Esophagus muscularis mucosa (tissue), 4 donors: Measurements from ENCODE around the gene THTPA.

Source experiments
- EP300 ChIP-seq: sonication (generic); formaldehyde crosslinking; IDR thresholded peaks from one replicate; pipeline ENCODE4 v1.6.1; 2017; ENCODE audit warnings: antibody characterized with exemption
- POLR2A ChIP-seq: fragments of 450-650 bp; IDR thresholded peaks from one replicate; pipeline ENCODE4 v1.6.1; 2017; ENCODE audit warnings: antibody characterized with exemption, moderate library complexity, mild to moderate bottlenecking, low read depth
- POLR2AphosphoS5 ChIP-seq, 2 donors: sonication (generic); formaldehyde crosslinking; IDR thresholded peaks; one replicate each; pipeline ENCODE4 v1.6.1; 2017; ENCODE audit warnings: antibody characterized with exemption in 2 of 2
- TF ChIP-seq, protein P1 (sequence below), 3 experiments: fragments of 200-600 bp in 2 of 3; fragments of 450-650 bp in 1 of 3; sonication (generic) in 2 of 3; IDR thresholded peaks; one replicate each; pipeline ENCODE4 v1.5.1; 2017 to 2019; ENCODE audit warnings: antibody characterized with exemption in 3 of 3, mild to moderate bottlenecking in 2 of 3, moderate library complexity in 1 of 3

DNA sequence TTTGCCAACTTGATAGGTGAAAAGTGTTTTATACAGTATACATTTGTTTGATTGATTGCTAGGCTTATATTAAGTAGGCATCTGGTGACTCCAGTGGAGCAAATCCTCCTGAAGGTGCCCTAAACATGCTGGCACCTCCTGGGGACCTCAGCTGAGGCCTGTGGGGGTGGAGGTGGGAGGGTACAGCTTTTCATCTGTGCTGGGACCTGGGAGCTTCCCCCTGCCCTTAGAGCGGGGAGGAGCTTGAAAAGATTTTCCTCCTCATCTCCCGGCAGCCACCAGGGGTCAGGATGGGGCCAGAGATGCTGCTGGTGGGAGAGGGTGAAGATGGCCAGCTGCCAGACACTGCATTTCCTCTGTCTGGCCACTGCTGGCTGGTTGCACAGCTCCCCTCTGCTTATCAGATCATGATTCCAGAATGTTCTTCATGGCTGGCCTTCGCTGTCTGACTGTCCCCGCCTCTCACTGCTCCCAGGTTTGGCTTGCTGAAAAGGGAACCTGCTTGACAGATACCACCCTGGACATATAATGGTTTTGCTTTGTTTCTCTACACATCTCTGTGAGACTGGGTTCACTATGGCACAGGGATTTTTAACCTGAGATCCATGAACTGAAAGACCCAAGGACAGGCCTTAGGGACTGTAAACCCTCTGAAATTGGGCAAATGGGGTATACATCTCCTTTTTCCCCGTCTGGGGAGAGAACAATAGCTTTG is 33.0 kb downstream of the THTPA start:
- TF ChIP-seq, protein P1, sequence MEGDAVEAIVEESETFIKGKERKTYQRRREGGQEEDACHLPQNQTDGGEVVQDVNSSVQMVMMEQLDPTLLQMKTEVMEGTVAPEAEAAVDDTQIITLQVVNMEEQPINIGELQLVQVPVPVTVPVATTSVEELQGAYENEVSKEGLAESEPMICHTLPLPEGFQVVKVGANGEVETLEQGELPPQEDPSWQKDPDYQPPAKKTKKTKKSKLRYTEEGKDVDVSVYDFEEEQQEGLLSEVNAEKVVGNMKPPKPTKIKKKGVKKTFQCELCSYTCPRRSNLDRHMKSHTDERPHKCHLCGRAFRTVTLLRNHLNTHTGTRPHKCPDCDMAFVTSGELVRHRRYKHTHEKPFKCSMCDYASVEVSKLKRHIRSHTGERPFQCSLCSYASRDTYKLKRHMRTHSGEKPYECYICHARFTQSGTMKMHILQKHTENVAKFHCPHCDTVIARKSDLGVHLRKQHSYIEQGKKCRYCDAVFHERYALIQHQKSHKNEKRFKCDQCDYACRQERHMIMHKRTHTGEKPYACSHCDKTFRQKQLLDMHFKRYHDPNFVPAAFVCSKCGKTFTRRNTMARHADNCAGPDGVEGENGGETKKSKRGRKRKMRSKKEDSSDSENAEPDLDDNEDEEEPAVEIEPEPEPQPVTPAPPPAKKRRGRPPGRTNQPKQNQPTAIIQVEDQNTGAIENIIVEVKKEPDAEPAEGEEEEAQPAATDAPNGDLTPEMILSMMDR (IDR thresholded peaks at IDR 0.05), result peak; percentile 38 to 53 (median 46)
- TF ChIP-seq POLR2A (no peak), POLR2AphosphoS5 (IDR thresholded peaks at IDR 0.05) (peak in 1 of 2 donors; percentile 20), EP300 (no peak)
